ENCODE measurements around the gene RELL2.

Gene RELL2

GRCh38 chr5:141649972-141650371, 13.2 kb downstream of the RELL2 start:
- DNase-seq: no peak

- peak; percentile 83 for DNase-seq
These were observed 14.3 kb downstream of the RELL2 start, which contains the start of gene FCHSD1 for GRCh38 chr5:141650851-141651727. Gene FCHSD1 (minus strand): TSS chr5:141651418. CDS start chr5:141651368, 50 bp downstream.

DNA sequence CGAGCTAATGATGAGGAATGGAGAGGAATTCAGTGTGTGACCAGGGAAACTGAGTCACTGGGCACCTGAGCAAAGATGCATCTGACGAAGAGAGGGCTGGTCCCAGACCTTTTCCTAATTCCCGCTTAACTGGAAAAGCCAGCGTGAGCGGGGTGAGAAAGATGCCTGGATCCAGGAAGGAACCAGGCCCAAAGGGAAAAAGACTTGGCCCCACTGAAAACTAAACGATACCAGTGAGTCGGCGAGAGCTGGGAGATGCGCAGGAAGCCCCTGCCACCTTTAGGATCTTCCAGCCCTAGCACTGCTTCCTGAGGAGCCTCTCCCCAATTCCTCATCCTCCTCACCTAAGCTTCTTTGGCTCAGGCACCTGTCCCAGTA, 14.9 kb downstream of the RELL2 start:
- no peak for DNase-seq

GRCh38 chr5:141654298-141654697, 17.5 kb downstream of the RELL2 start:
- DNase-seq: no peak

- no peak for DNase-seq
These were observed 18.2 kb downstream of the RELL2 start for GRCh38 chr5:141655020-141655419.

DNA sequence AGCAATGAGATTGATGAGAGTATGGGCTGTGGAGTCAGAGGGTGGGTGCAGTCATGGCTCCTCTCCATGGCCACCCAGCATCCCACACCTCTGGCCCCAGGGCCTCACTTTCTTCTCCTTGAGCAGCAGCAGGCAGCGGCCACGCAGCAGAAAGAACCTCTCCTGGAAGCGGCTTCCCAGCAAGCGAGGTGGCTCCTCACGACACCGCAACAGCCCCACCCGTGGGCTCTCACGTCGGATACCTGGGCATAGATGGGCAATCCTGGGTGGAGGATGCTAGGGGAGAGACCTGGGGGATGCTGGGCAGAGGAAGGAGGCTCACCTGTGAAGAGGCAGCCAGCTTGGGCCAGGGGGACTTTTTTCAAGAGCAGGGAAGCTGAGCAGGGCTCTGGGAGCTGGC, 19.6 kb downstream of the RELL2 start:
- DNase-seq: no peak

DNA sequence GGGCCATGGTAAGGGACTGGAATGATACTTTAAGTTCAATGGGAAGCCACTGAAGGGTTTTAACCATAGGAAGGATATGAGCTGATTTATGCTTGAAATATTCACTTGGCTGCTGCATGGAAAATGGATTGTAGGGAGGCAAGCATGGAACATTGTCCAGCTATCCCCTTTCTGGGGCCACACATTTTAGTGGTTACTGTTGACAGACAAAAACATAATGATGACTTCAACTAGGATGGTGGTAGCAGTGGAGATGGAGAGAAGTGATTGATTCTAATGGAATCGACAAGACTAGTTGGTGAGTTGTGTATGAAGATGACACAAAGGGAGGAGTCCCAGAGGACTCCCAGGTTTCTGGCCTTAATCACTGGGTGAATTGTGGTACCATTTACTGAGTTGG, 20.6 kb downstream of the RELL2 start:
- no peak for DNase-seq

DNA sequence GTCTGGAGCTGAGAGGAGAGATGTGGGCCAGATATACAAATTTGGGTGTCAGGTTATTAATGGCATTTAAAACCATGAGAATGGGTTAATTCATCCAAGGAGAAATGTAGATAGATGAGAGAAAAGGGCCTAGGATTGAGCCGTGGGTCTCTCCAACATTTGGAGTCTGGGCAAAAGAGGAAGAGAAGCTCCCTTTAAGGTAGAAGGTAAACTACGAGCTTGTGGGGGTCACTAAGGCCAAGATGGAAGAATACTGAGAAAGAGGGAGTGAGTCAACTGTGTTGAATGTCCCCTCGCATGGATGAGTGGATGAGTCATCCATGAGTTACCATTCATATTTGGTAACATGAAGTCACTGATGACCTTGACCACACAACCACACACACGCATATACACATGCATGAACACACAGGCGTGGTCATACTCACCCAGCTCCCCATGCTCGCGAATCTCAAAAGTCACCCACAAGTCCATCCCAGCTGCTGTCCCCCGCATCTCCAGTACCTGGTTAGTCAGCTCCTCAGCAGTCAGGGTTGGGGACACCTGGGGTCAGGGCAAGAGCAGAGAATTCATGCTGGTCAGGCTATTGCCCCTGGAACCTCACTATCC, 21.2 kb downstream of the RELL2 start:
- DNase-seq: no peak

GRCh38 chr5:141662028-141662427, 25.2 kb downstream of the RELL2 start:
- no peak for DNase-seq

DNA sequence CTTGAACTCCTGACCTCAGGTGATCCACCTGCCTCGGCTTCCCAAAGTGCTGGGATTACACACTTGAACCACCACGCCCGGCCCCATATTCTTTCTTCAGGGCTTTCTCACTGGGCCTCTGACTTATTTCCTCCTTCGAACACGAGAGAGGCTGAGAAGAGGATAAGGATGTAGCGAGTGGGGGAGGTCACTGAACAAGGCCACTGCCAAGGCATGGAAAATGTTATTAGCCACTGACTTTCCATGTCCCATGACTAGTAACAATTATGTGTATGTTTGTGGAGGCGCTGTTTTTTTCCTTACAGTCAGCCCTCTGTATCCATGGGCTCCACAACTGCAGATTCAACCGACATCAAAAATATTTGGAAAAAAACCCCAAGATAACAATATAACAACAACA, 26.7 kb downstream of the RELL2 start:
- no peak for DNase-seq

GRCh38 chr5:141664733-141665461, 28.1 kb downstream of the RELL2 start:
- peak; percentile 93 for DNase-seq

GRCh38 chr5:141665995-141666940, 29.5 kb downstream of the RELL2 start:
- DNase-seq: no peak

- DNase-seq: no peak
These were observed 31.9 kb downstream of the RELL2 start for GRCh38 chr5:141668601-141669265.

- no peak for DNase-seq
These were observed 32.7 kb downstream of the RELL2 start for GRCh38 chr5:141669520-141669919.

GRCh38 chr5:141672071-141672840, 35.5 kb downstream of the RELL2 start:
- DNase-seq: no peak

DNA sequence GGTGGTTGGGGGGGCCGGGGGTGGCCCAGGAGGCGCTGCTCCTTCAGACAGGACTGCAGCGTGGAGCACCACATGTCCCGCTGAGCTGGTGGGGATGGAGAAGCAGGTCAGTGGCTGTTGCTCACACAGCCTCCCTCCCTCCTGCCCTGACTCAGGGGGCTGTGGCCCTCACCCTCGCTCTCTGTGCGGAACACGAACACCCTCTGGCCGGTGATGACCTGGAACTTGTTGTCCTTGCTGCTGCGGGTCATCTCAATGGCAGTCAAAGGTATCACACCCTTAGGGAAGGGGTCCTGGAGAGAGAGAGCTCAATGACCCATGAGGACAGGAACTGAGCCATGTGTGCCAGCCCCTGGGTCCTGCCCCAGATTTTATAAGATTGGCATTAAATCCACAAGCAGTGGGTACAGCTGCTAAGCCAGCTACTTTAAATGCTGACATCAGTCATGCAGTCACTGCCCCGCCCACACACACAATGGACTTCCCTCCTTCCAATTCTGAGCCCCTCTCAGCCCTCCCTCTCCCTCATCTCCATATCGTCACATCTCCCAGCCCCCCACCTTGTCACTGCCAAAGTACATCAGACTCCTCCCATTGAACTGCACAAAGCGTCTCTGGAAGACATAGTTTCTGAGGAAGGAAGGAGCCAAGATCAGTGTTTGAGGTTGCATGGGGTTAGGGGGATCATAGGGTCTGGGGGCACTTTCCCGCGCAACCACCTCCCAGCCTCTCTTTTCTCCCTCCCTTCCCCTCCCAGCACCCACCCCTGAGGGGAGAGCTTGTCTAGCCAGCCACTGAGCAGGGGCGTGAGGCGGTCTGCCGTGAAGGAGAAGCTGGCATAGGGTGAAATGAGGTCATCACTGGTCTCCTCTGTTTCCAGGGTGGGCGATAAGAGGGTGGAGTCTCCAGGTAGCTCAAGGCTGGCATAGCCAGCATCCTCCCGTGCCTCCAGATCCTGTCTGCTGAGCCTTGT, 36.3 kb downstream of the RELL2 start:
- DNase-seq: peak; percentile 74

DNA sequence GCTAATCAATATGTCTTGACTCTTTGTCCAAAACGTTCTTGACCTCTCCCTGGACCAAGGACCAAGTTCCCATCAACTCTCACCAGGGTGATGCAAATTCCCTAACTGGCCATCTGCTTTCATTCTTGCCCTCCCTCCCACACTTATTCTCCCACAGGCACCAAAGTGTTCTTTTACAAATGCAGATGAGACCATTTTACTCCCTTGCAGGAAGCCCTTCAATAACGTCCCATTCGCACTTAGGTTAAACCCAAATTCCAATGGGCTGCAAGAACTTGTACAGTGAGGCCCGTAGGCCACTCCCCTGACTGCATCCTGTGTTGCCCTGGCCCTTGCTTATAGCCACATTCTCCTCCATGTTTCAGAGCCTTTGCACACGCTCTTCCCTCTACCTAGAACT, 38.0 kb downstream of the RELL2 start:
- DNase-seq: no peak

GRCh38 chr5:141675672-141676071, 38.9 kb downstream of the RELL2 start:
- no peak for DNase-seq

GRCh38 chr5:141677415-141677814, 40.6 kb downstream of the RELL2 start:
- peak; percentile 45 for DNase-seq

DNA sequence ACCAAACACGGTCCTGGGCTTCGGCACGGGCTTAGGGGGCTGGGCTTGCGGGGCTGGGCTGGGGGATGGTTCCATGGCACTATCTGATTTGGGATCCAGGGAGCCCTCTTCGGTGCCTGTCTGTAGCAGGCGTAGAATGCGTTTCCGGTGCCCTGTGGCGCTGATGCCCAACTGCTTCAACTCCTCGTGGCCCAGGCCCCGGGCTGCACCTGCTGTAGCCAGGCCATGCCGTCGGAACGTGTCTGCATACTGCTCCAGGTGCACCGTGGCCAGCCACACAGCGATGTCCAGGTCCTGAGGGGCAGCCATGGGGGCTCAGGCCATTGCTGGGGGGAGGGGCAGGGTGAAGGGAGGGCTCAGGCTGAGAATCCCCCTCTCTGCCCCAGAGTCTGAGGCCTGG, 43.4 kb downstream of the RELL2 start:
- DNase-seq: no peak
